ENCODE results near the gene ITPKB.

ITPKB gene

DNA sequence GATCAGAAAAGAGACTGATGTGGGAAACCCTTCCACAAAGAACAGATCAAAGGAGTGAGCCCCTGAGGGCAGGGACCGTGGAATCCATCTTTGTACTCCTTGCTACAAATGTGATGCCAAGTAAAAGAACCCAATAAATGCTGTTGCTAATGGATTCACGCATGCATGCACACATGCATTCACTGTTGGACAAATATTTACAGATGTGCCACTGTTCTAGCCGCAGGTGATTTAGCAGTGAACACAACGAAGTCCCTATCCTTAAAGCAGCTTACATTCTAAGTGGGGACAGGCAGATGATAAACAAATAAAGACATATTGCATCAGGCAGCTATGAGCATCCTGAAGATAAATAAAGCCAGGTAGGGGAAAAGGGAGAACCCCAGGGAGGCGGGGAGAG lies 67.8 kb downstream of the ITPKB start:
- TF ChIP-seq MYC (IDR thresholded peaks at IDR 0.05; ENCODE audit: low read depth, low read length) (no peak), MAX (IDR thresholded peaks at IDR 0.05; ENCODE audit: low read depth, low read length) (no peak), POLR2A (IDR thresholded peaks at IDR 0.05; ENCODE audit: extremely low read depth, insufficient read length) (no peak), CTCF (IDR thresholded peaks at IDR 0.05; ENCODE audit: low read depth, low read length) (no peak)
- DNase-seq (ENCODE audit: low read depth): no peak
- no peak overlapping the region for H3K4me3 ChIP-seq (ENCODE audit: low read depth, low read length)

- DNase-seq (ENCODE audit: low read depth): no peak
- TF ChIP-seq MAX (IDR thresholded peaks at IDR 0.05; ENCODE audit: low read depth, low read length) (no peak), CTCF (IDR thresholded peaks at IDR 0.05; ENCODE audit: low read depth, low read length) (no peak), MYC (IDR thresholded peaks at IDR 0.05; ENCODE audit: low read depth, low read length) (no peak), POLR2A (IDR thresholded peaks at IDR 0.05; ENCODE audit: extremely low read depth, insufficient read length) (no peak)
These were observed 69.0 kb downstream of the ITPKB start for GRCh38 chr1:226670073-226670472.

GRCh38 chr1:226668173-226668560 lies 70.9 kb downstream of the ITPKB start:
- TF ChIP-seq MAX (IDR thresholded peaks at IDR 0.05; ENCODE audit: low read depth, low read length): no peak
- no peak for TF ChIP-seq MYC (IDR thresholded peaks at IDR 0.05; ENCODE audit: low read depth, low read length)
- TF ChIP-seq POLR2A (IDR thresholded peaks at IDR 0.05; ENCODE audit: extremely low read depth, insufficient read length): no peak
- no peak for DNase-seq (ENCODE audit: low read depth)
- no peak overlapping the region for H3K4me3 ChIP-seq (ENCODE audit: low read depth, low read length)

More at GRCh38 chr1:226670073-226670472, 69.0 kb downstream of the ITPKB start:
- H3K4me3 ChIP-seq (ENCODE audit: low read depth, low read length): no peak overlapping the region

- TF ChIP-seq MAX (IDR thresholded peaks at IDR 0.05; ENCODE audit: low read depth, low read length): peak; percentile 37; the same call in 1 of the 2 replicates
- TF ChIP-seq CTCF (IDR thresholded peaks at IDR 0.05; ENCODE audit: low read depth, low read length): no peak
- TF ChIP-seq POLR2A (IDR thresholded peaks at IDR 0.05; ENCODE audit: extremely low read depth, insufficient read length): no peak
- TF ChIP-seq MYC (IDR thresholded peaks at IDR 0.05; ENCODE audit: low read depth, low read length): no peak
- no peak overlapping the region for H3K4me3 ChIP-seq (ENCODE audit: low read depth, low read length)
- peak; percentile 87 for DNase-seq (ENCODE audit: low read depth)
These were observed 72.4 kb downstream of the ITPKB start for GRCh38 chr1:226666692-226667091.

DNA sequence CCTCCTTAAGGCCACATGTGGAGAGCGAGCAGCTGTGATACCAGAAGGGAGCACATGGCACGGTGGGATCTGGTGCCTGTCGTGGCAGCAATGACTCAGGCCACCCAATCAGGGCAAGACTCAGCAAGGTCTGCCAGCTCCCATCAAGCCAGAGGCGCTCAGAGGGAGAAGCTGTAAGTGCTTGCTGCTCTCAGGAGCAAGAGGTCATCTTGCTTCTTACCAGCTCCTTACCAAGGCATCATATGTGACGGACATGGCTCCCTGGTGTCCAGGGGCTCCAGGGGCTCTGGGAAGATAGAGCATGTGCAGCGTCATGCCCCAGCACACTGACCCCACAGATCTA lies 72.9 kb downstream of the ITPKB start:
- H3K4me3 ChIP-seq (ENCODE audit: low read depth, low read length): no peak overlapping the region
- TF ChIP-seq MAX (IDR thresholded peaks at IDR 0.05; ENCODE audit: low read depth, low read length) (peak; percentile 31; the same call in 1 of the 2 replicates), CTCF (IDR thresholded peaks at IDR 0.05; ENCODE audit: low read depth, low read length) (no peak)
- no peak for DNase-seq (ENCODE audit: low read depth)

DNA sequence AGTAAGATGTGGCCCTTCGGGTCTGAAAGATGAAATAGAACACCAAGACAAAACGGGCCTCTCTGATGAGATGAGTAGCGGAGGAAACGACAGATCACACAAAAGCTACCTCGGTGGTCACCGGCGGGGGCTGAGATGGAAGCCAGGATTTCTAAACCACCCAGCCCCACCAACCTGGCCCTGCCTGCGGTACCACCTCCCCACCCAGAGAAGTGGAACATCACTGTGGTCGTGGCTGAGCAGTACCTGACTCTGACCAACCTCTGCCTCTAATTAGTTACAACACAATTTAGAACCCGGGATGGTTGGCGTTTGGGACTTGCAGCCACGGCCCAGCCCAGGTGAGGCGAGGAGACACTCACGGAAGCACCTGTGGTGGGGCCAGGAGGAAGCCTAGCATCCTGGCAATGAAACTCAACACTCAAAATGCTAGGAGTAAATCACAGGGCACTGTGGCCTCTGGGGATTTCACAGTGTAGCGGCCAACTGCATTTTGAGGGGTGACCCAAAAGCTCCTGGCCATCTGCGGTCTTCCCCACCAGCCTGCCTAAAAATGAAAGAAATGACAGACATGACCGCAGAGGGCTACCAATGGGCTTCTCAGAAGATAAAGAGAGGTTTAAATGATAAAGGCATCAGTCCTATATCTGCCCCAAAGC lies 73.4 kb downstream of the ITPKB start:
- DNase-seq (ENCODE audit: low read depth): no peak
- TF ChIP-seq POLR2A (IDR thresholded peaks at IDR 0.05; ENCODE audit: extremely low read depth, insufficient read length) (no peak), MAX (IDR thresholded peaks at IDR 0.05; ENCODE audit: low read depth, low read length) (no peak), MYC (IDR thresholded peaks at IDR 0.05; ENCODE audit: low read depth, low read length) (no peak), CTCF (IDR thresholded peaks at IDR 0.05; ENCODE audit: low read depth, low read length) (no peak)
- no peak overlapping the region for H3K4me3 ChIP-seq (ENCODE audit: low read depth, low read length)
